ENCODE measurements around the gene MYLK4. TPM values are rescaled to one million over a fixed set of nuclear protein-coding genes. Genes with fewer than 3 reads are reported as not detected.

The MYLK4 gene
- total RNA-seq, 2 donors from 2014 or later = 0.20 to 0.35 TPM

DNA sequence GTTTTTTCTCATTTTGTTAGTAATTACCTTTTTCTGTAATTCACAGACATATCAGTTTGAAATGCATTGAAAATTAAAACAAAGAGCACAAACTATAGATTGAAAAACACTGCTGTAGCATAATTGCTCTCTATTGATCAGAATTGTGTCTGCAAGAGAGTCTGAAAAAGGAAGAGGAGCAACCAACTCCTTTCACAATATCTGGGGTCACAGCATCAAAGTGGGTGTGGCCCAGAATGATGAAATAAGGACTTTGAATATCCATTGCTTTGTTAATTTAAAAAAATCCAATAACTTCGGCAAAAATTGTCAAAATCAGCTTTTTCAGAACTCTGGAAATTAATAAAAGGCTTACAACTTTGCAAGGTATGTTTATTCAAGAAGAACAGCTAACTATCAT lies 99.2 kb downstream of the MYLK4 start:
- Histone ChIP-seq H3K4me1 (no peaks in the 10 kb centered on the region), H3K27me3 (no peaks in the 10 kb centered on the region), H3K9ac (ENCODE audit: low read depth in 2 of 2, low read length in 2 of 2) (no peak overlapping the region), H3K36me3 (no peaks in the 10 kb centered on the region), H3K9me3 (no peaks in the 10 kb centered on the region), H3K27ac (no peak overlapping the region), H3K4me3 (no peak overlapping the region)
- intact Hi-C loops (cut with DNase I) = no loop called here
- TF ChIP-seq, protein P1, sequence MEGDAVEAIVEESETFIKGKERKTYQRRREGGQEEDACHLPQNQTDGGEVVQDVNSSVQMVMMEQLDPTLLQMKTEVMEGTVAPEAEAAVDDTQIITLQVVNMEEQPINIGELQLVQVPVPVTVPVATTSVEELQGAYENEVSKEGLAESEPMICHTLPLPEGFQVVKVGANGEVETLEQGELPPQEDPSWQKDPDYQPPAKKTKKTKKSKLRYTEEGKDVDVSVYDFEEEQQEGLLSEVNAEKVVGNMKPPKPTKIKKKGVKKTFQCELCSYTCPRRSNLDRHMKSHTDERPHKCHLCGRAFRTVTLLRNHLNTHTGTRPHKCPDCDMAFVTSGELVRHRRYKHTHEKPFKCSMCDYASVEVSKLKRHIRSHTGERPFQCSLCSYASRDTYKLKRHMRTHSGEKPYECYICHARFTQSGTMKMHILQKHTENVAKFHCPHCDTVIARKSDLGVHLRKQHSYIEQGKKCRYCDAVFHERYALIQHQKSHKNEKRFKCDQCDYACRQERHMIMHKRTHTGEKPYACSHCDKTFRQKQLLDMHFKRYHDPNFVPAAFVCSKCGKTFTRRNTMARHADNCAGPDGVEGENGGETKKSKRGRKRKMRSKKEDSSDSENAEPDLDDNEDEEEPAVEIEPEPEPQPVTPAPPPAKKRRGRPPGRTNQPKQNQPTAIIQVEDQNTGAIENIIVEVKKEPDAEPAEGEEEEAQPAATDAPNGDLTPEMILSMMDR (IDR thresholded peaks at IDR 0.05) = no peak
- DNase-seq = no peak

DNA sequence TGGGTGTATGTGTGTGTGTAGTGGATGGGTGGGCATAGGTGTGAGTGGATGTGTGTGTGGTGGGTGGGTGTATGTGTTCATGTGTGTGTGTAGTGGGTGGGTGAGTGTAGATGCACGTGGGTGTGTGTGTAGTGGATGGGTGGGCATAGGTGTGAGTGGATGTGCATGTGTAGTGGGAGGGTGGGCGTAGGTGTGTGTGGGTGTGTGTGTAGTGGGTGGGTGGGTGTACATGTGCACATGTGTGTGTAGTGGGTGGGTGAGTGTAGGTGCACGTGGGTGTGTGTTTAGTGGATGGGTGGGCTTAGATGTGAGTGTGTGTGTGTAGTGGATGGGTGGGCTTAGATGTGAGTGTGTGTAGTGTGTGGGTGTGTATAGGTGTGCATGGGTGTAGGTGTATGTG lies 104.4 kb downstream of the MYLK4 start:
- no peak for DNase-seq
- TF ChIP-seq, protein P1 (IDR thresholded peaks at IDR 0.05) = no peak
- Histone ChIP-seq H3K27me3 (no peaks in the 10 kb centered on the region), H3K9ac (ENCODE audit: low read depth in 2 of 2, low read length in 2 of 2) (no peak overlapping the region), H3K27ac (no peak overlapping the region), H3K36me3 (no peaks in the 10 kb centered on the region), H3K9me3 (no peaks in the 10 kb centered on the region), H3K4me3 (no peak overlapping the region), H3K4me1 (no peaks in the 10 kb centered on the region)
- intact Hi-C loops (cut with DNase I) = no loop called here

- no peaks in the 10 kb centered on the region for H3K9me3 ChIP-seq
- H3K4me3 ChIP-seq = no peak overlapping the region
- no peak overlapping the region for H3K9ac ChIP-seq (ENCODE audit: low read depth in 2 of 2, low read length in 2 of 2)
- no peaks in the 10 kb centered on the region for H3K4me1 ChIP-seq
- no peaks in the 10 kb centered on the region for H3K27me3 ChIP-seq
- no peaks in the 10 kb centered on the region for H3K36me3 ChIP-seq
- DNase-seq = no peak
- TF ChIP-seq, protein P1 (IDR thresholded peaks at IDR 0.05) = no peak
- H3K27ac ChIP-seq = no peak overlapping the region
- intact Hi-C loops (cut with DNase I) = no loop called here
These were observed 106.7 kb downstream of the MYLK4 start for GRCh38 chr6:2643935-2644539.

DNA sequence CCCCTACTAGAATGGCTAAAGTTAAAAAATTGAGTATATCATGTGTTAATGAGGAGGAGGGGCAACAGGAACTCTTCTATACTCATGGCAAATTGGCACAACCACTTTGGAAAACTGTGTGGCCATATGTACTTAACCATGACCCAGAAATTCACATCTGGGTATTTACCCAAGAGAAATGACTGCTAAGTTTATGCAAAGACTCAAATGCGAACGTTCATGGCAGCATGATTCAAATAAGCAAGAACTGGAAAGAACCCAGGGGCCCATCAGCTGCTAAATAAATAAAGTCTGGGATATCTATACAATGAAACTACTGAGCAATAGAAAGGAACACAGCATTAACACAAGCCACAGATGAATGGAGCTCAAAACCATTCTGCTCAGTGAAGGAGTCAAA lies 107.6 kb downstream of the MYLK4 start:
- Histone ChIP-seq H3K4me1 (no peaks in the 10 kb centered on the region), H3K27ac (no peak overlapping the region), H3K4me3 (no peak overlapping the region), H3K27me3 (no peaks in the 10 kb centered on the region), H3K9me3 (no peaks in the 10 kb centered on the region), H3K9ac (ENCODE audit: low read depth in 2 of 2, low read length in 2 of 2) (no peak overlapping the region), H3K36me3 (no peaks in the 10 kb centered on the region)
- TF ChIP-seq, protein P1 (IDR thresholded peaks at IDR 0.05) = no peak
- DNase-seq = no peak
- intact Hi-C loops (cut with DNase I) = no loop called here

DNA sequence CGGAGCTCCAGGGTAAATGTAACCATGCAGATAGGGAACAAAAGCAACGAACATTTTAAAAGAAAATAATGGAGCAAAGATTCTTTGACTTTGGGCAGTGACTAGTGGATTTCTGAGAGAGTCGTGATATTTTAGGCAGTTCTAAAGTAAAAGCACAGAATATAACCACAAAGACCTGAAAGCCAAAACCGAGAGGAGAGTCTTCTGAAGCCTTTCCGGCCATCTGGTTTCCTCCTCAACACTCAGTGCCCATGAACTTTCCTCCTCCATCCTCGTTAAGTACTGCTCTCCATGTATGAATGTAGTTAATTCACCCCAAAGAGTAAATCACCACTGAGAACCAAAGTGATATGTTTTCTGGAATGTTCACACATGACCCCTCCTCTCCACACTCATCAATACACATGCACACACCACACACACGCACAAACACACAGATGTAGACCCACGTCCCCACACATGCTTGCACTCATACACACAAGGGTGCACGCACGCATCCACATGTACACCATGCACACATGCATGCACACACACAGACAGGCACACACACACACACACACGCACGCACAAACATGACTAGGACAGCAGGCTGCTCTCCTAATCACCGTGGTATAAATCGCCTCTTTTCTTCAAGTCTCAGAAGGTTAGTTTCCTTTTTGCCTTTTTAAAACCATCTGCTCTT lies 109.5 kb downstream of the MYLK4 start:
- no peak overlapping the region for H3K27ac ChIP-seq
- H3K4me1 ChIP-seq = no peaks in the 10 kb centered on the region
- H3K36me3 ChIP-seq = no peaks in the 10 kb centered on the region
- no peak for DNase-seq
- intact Hi-C loops (cut with DNase I) = no loop called here
- TF ChIP-seq, protein P1 (IDR thresholded peaks at IDR 0.05) = no peak
- no peak overlapping the region for H3K9ac ChIP-seq (ENCODE audit: low read depth in 2 of 2, low read length in 2 of 2)
- no peak overlapping the region for H3K4me3 ChIP-seq
- no peaks in the 10 kb centered on the region for H3K27me3 ChIP-seq
- H3K9me3 ChIP-seq = no peaks in the 10 kb centered on the region
